ENCODE data around the gene CCDC85A.

- TF ChIP-seq CTCF (IDR thresholded peaks at IDR 0.05) (no peak), RXRA (IDR thresholded peaks at IDR 0.05; ENCODE audit: borderline replicate concordance, low read depth) (no peak), EP300 (IDR thresholded peaks at IDR 0.05; ENCODE audit: borderline replicate concordance in 1 of 2, low read depth in 1 of 2, low read length in 1 of 2) (no peak)
Observed at GRCh38 chr2:56167616-56168562, 15.9 kb upstream of the CCDC85A start.

Data from SK-N-SH (cell line).